GM18870 (cell line): ENCODE results near the gene CALML5.

Experiments used
- ATAC-seq: cut with Tn5 transposase; IDR thresholded peaks from one replicate; pipeline ENCODE4 v1.9.1; 2021; ENCODE audit warnings: moderate library complexity; ENCODE audit not compliant: unreplicated experiment

Gene CALML5

GRCh38 chr10:5502571-5503476, 3.5 kb upstream of the CALML5 start:
- ATAC-seq: no peak

GRCh38 chr10:5502061-5502521, 2.7 kb upstream of the CALML5 start:
- no peak for ATAC-seq

- no peak for ATAC-seq
Measured at GRCh38 chr10:5500910-5501309, 1.5 kb upstream of the CALML5 start.

GRCh38 chr10:5500162-5500670, 846 bp upstream of the CALML5 start:
- ATAC-seq: no peak

- ATAC-seq: no peak
Measured at GRCh38 chr10:5498791-5499492, 428 bp downstream of the CALML5 start.

- no peak for ATAC-seq
Measured at GRCh38 chr10:5497948-5498730, 1.2 kb downstream of the CALML5 start.

- ATAC-seq: no peak
Measured at GRCh38 chr10:5497289-5497688, 2.1 kb downstream of the CALML5 start.

- ATAC-seq: no peak
Measured at GRCh38 chr10:5496261-5497250, 2.8 kb downstream of the CALML5 start.

- ATAC-seq: no peak
Measured at GRCh38 chr10:5494611-5495010, 4.8 kb downstream of the CALML5 start.

GRCh38 chr10:5493691-5494090, 5.7 kb downstream of the CALML5 start:
- no peak for ATAC-seq

- no peak for ATAC-seq
Measured at GRCh38 chr10:5492929-5493576, 6.3 kb downstream of the CALML5 start.

GRCh38 chr10:5492322-5492855, 7.0 kb downstream of the CALML5 start:
- ATAC-seq: no peak

- ATAC-seq: no peak
Measured at GRCh38 chr10:5491477-5491876, 7.9 kb downstream of the CALML5 start.

- ATAC-seq: no peak
Measured at GRCh38 chr10:5490698-5491464, 8.5 kb downstream of the CALML5 start.

GRCh38 chr10:5490032-5490431, 9.3 kb downstream of the CALML5 start:
- no peak for ATAC-seq

- ATAC-seq: no peak
Measured at GRCh38 chr10:5488272-5489161, 10.9 kb downstream of the CALML5 start.

- no peak for ATAC-seq
Measured at GRCh38 chr10:5486853-5487235, 12.5 kb downstream of the CALML5 start.
